ENCODE data around the gene PRIM2.

GRCh38 chr6:57279013-57279412, 38.4 kb upstream of the PRIM2 start:
- TF ChIP-seq ZNF221 (tag by site-specific recombination; IDR thresholded peaks at IDR 0.05; ENCODE audit: borderline replicate concordance): no peak
- no peak for TF ChIP-seq CTCF (tag by site-specific recombination; IDR thresholded peaks at IDR 0.05)
- TF ChIP-seq GLIS2 (tag by site-specific recombination; IDR thresholded peaks at IDR 0.05): no peak
- no peak for TF ChIP-seq ZNF610 (tag by site-specific recombination; IDR thresholded peaks at IDR 0.05; ENCODE audit: borderline replicate concordance)
- no peak for TF ChIP-seq ZNF138 (tag by site-specific recombination; IDR thresholded peaks at IDR 0.05; ENCODE audit: borderline replicate concordance)
- no peak for TF ChIP-seq ZNF366 (tag by site-specific recombination; conservative IDR thresholded peaks at IDR 0.05)
- TF ChIP-seq, protein P1, sequence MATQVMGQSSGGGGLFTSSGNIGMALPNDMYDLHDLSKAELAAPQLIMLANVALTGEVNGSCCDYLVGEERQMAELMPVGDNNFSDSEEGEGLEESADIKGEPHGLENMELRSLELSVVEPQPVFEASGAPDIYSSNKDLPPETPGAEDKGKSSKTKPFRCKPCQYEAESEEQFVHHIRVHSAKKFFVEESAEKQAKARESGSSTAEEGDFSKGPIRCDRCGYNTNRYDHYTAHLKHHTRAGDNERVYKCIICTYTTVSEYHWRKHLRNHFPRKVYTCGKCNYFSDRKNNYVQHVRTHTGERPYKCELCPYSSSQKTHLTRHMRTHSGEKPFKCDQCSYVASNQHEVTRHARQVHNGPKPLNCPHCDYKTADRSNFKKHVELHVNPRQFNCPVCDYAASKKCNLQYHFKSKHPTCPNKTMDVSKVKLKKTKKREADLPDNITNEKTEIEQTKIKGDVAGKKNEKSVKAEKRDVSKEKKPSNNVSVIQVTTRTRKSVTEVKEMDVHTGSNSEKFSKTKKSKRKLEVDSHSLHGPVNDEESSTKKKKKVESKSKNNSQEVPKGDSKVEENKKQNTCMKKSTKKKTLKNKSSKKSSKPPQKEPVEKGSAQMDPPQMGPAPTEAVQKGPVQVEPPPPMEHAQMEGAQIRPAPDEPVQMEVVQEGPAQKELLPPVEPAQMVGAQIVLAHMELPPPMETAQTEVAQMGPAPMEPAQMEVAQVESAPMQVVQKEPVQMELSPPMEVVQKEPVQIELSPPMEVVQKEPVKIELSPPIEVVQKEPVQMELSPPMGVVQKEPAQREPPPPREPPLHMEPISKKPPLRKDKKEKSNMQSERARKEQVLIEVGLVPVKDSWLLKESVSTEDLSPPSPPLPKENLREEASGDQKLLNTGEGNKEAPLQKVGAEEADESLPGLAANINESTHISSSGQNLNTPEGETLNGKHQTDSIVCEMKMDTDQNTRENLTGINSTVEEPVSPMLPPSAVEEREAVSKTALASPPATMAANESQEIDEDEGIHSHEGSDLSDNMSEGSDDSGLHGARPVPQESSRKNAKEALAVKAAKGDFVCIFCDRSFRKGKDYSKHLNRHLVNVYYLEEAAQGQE (tag by site-specific recombination; IDR thresholded peaks at IDR 0.05): no peak
- TF ChIP-seq ZNF354C (tag by site-specific recombination; IDR thresholded peaks at IDR 0.05; ENCODE audit: borderline replicate concordance, low read depth): no peak
- TF ChIP-seq YY1 (tag by site-specific recombination; IDR thresholded peaks at IDR 0.05): no peak
- no peak for TF ChIP-seq ZNF274 (IDR thresholded peaks at IDR 0.05; ENCODE audit: low read length)
- TF ChIP-seq ZNF274 (tag by site-specific recombination; IDR thresholded peaks at IDR 0.05; ENCODE audit: borderline replicate concordance): no peak
- TF ChIP-seq ZNF776 (tag by site-specific recombination; IDR thresholded peaks at IDR 0.05; ENCODE audit: borderline replicate concordance): no peak

All from HEK293 (cell line).